Breast epithelium (tissue), 4 donors: ENCODE measurements around the gene LHFPL3. TPM values are rescaled to one million over a fixed set of nuclear protein-coding genes. Genes with fewer than 3 reads are reported as not detected.

Source experiments
- DNase-seq, 2 donors: peaks; one replicate each; pipeline ENCODE4 v3.0.0-alpha.2; 2019; ENCODE audit warnings: low spot score in 2 of 2
- H3K27ac ChIP-seq, 2 donors: fragments of 200-600 bp; sonication (generic) in 1 of 2; one replicate each; pipeline ENCODE4 v1.5.1; 2016 to 2019; ENCODE audit warnings: mild to moderate bottlenecking in 1 of 2
- H3K27me3 ChIP-seq, 2 donors: fragments of 200-600 bp; sonication (generic) in 1 of 2; one replicate each; pipeline versions ENCODE4 v1.5.1 to v1.6.0; 2017 to 2019; ENCODE audit warnings: control low read depth in 1 of 2, mild to moderate bottlenecking in 1 of 2
- H3K36me3 ChIP-seq: fragments of 200-600 bp; one replicate; pipeline ENCODE4 v1.5.1; 2019
- H3K4me1 ChIP-seq, 2 donors: fragments of 200-600 bp; sonication (generic); one replicate each; pipeline ENCODE4 v1.5.1; 2016 to 2019; ENCODE audit warnings: control low read depth in 1 of 2
- H3K4me3 ChIP-seq, 3 donors: fragments of 200-600 bp; sonication (generic); 1 replicate in 2 of 3; 2 replicates in 1 of 3; pipeline ENCODE4 v1.5.1; 2016 to 2019; ENCODE audit warnings: mild to moderate bottlenecking in 3 of 3, moderate library complexity in 2 of 3
- H3K9me3 ChIP-seq, 2 donors: fragments of 200-600 bp; sonication (generic) in 1 of 2; one replicate each; pipeline ENCODE4 v1.5.1; 2016 to 2019; ENCODE audit warnings: control low read depth in 1 of 2
- CTCF ChIP-seq, 3 donors: fragments of 450-650 bp; IDR thresholded peaks; one replicate each; pipeline ENCODE4 v1.5.1; 2016 to 2017; ENCODE audit warnings: antibody characterized with exemption in 3 of 3, mild to moderate bottlenecking in 3 of 3, moderate library complexity in 3 of 3
- POLR2A ChIP-seq: fragments of 450-650 bp; IDR thresholded peaks from one replicate; pipeline ENCODE4 v1.6.1; 2016; ENCODE audit warnings: antibody characterized with exemption, mild to moderate bottlenecking, moderate library complexity
- POLR2AphosphoS5 ChIP-seq, 3 donors: sonication (generic); formaldehyde crosslinking; IDR thresholded peaks; one replicate each; pipeline ENCODE4 v1.6.1; 2017; ENCODE audit warnings: antibody characterized with exemption in 3 of 3
- intact Hi-C: fragments of 100-400 bp; cut with DNase I; formaldehyde crosslinking; loops from one replicate; pipeline ENCODE4 v1.15.1; 2023; ENCODE audit warnings: low total_unique reads
- total RNA-seq, 3 donors: library from RNA; depleted of rRNA; stranded (reverse); fragments of >200 nt; gene quantifications; one replicate each; pipeline ENCODE4 v1.1.0, GENCODE V29; 2016

The LHFPL3 gene
- total RNA-seq, 3 donors from 2014 or later = not detected

- peaks cover 0 to 5% of the 10 kb centered on the region in 2 donors for H3K4me1 ChIP-seq
- H3K4me3 ChIP-seq = no peak overlapping the region
- intact Hi-C loops = no loop called here
- no peak for DNase-seq
- H3K9me3 ChIP-seq = no peaks in the 10 kb centered on the region
- no peaks in the 10 kb centered on the region for H3K36me3 ChIP-seq
- no peaks in the 10 kb centered on the region for H3K27me3 ChIP-seq
- TF ChIP-seq POLR2AphosphoS5 (IDR thresholded peaks at IDR 0.05) = no peak
- H3K27ac ChIP-seq = peak overlapping the region; percentile 25 to 51
Measured at GRCh38 chr7:104946338-104946737, 617.9 kb downstream of the LHFPL3 start.

GRCh38 chr7:104950006-104950405, 621.6 kb downstream of the LHFPL3 start:
- Histone ChIP-seq H3K9me3 (no peaks in the 10 kb centered on the region), H3K4me3 (no peak overlapping the region), H3K27me3 (no peaks in the 10 kb centered on the region), H3K4me1 (no peaks in the 10 kb centered on the region), H3K27ac (no peak overlapping the region), H3K36me3 (no peaks in the 10 kb centered on the region)
- DNase-seq = no peak
- intact Hi-C loops = no loop called here
- TF ChIP-seq POLR2AphosphoS5 (IDR thresholded peaks at IDR 0.05) (no peak), CTCF (IDR thresholded peaks at IDR 0.05) (no peak), POLR2A (no peak)

GRCh38 chr7:104950754-104951153, 622.4 kb downstream of the LHFPL3 start:
- no peaks in the 10 kb centered on the region for H3K27me3 ChIP-seq
- no peaks in the 10 kb centered on the region for H3K4me1 ChIP-seq
- intact Hi-C loops = no loop called here
- H3K27ac ChIP-seq = peak overlapping the region in 1 of 2 donors; percentile 67
- H3K9me3 ChIP-seq = no peaks in the 10 kb centered on the region
- TF ChIP-seq POLR2AphosphoS5 (IDR thresholded peaks at IDR 0.05) = no peak
- no peak for TF ChIP-seq CTCF (IDR thresholded peaks at IDR 0.05)
- no peaks in the 10 kb centered on the region for H3K36me3 ChIP-seq
- no peak for DNase-seq
- no peak overlapping the region for H3K4me3 ChIP-seq

GRCh38 chr7:104951546-104951945, 623.1 kb downstream of the LHFPL3 start:
- Histone ChIP-seq H3K27me3 (no peaks in the 10 kb centered on the region), H3K4me3 (no peak overlapping the region), H3K36me3 (no peaks in the 10 kb centered on the region), H3K4me1 (no peaks in the 10 kb centered on the region), H3K9me3 (no peaks in the 10 kb centered on the region), H3K27ac (peak overlapping the region; percentile 67 to 80)
- no peak for DNase-seq
- intact Hi-C loops = no loop called here
- TF ChIP-seq POLR2A (no peak), CTCF (IDR thresholded peaks at IDR 0.05) (no peak), POLR2AphosphoS5 (IDR thresholded peaks at IDR 0.05) (no peak)

- Histone ChIP-seq H3K4me1 (no peaks in the 10 kb centered on the region), H3K9me3 (no peaks in the 10 kb centered on the region), H3K27me3 (no peaks in the 10 kb centered on the region), H3K4me3 (no peak overlapping the region), H3K27ac (no peak overlapping the region), H3K36me3 (no peaks in the 10 kb centered on the region)
- no peak for DNase-seq
- TF ChIP-seq CTCF (IDR thresholded peaks at IDR 0.05) (no peak), POLR2AphosphoS5 (IDR thresholded peaks at IDR 0.05) (no peak), POLR2A (no peak)
- intact Hi-C loops = no loop called here
Measured at GRCh38 chr7:104955276-104955675, 626.9 kb downstream of the LHFPL3 start.

Other genes with a start within 250 kb of the LHFPL3 start
- gene ORC5, start 120.6 kb upstream of the LHFPL3 start, total RNA-seq = 10 to 100 TPM; 13.3 to 29.9 (median 26.5) TPM